Dermis microvascular lymphatic vessel endothelial cell (primary cell): ENCODE data around the gene PDZD8. TPM values are rescaled to one million over a fixed set of nuclear protein-coding genes. Genes with fewer than 3 reads are reported as not detected.
"Not testable (repeated sequence)": the region's sequence is repeated elsewhere in the genome, so short reads cannot be mapped to it uniquely, and the experiment has no call there.

Experiments
- DNase-seq, 2 donors: peaks; one replicate each; pipeline versions ENCODE4 v3.0.0 to v3.0.0-alpha.2; 2010; ENCODE audit warnings: low read depth in 2 of 2
- total RNA-seq: library from RNA; depleted of rRNA; stranded (reverse); fragments of >200 nt; gene quantifications from 2 replicates; pipeline ENCODE4 v1.2.1, GENCODE V29; 2014

Gene PDZD8
- total RNA-seq, 1 donor from 2014 or later, result 12.3 TPM

GRCh38 chr10:117255835-117256460 is 119.3 kb downstream of the PDZD8 start:
- no peak for DNase-seq

GRCh38 chr10:117254774-117255735 is 120.2 kb downstream of the PDZD8 start:
- no peak for DNase-seq

DNA sequence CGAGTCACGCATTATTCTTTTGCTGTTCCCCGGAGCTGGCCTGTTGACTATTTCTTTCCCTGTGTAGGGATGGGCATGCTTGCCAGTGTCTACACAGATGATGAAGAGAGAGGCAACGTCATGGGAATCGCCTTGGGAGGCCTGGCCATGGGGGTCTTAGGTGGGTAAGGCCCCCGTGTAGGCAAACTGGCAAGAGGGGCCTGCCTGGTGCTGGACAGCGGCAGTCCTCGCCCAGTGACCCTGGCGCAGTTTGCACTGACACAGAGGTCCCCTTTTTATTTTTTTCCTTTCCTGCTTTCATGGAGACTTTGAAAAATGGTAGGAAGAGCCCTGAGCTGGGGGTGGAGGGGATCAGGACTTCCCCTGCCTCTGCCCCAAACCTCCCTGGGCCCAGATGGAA is 120.9 kb downstream of the PDZD8 start:
- no peak for DNase-seq

DNA sequence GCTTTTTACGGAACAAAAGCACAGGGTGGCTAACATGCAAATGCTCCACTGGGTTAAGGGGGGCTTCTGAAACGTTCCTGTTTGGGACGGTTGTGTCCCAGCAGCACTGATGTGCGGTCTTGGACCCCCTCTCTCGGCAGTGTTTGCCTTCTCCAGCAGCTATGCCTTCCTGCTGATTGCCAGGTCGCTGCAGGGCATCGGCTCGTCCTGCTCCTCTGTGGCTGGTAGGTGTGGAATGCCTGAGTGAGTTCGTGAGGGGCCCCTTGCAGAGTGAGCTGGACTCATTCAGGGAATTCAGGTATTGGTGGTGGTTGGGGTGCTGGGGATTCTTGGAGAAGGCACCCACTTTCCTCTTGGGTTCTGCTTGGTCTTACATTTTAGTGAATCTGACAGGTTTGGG is 121.3 kb downstream of the PDZD8 start:
- DNase-seq, result no peak

- DNase-seq, result no peak
Measured at GRCh38 chr10:117250411-117250810, 124.8 kb downstream of the PDZD8 start.

GRCh38 chr10:117249493-117250093 is 125.6 kb downstream of the PDZD8 start:
- DNase-seq, result no peak

DNA sequence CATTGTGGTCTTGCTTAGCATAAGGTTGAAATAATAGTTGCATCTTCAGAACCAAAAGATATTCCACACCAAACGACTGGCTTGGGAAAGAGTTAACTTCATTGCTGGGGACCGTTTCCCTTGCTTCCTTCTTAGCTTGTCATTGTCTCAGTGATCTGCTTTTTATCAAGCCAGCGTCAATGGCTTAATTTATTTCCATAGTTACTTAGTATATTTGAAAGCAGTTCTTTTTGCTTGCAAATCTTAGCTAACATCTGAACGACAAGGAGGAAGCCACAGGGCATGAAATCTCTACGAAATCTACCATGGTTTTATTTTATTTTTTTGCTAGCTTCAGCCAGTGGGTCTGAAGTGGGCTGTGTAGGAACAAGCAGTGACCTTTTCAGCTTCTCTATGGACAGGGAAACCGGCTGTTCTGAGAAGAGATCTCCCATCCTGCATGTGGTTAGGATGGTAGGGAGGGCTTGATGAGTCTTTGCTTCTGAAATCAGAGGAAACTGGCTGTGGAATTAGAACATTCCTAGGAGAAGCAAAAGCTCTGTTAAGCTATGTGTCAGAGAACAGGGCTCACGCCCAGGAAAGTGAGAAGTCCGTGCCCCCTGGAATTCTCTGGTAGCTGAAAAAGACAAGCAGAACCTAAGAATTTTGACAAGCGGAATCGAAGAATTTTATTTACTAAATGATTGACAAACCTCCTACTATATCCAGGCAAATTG is 126.3 kb downstream of the PDZD8 start:
- DNase-seq, result no peak

DNA sequence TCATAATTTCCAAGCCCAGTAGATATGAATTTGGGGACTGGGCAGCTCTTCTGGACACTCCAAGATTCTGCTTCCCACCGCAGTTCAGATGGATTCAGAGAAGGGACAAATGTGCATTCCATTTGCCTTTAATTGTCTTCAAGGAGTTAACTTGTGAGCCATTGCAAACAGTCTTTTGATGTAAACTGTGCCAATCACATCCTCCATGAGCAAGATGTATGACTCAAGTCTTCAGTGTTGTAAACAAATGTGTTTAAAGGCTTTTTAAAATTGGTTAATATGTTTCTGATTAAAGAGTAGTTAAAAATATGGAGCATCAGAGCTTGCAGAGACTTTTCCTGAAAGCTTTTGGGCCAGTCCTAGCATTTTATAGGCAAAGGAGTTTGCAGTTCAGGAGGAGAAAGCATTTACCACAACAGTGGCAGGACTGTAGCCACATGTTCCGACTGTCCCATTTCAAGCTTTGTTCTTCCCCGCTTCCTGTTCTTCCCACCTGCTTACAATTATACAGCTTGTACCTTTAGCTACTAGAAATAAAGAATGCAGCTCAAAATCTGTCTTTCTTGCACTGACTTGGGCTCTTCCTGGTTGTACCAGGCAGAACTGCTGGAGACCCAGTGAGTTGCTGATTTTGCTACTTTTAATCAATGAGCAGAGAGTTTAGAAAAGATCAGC is 128.1 kb downstream of the PDZD8 start:
- DNase-seq, result no peak

DNA sequence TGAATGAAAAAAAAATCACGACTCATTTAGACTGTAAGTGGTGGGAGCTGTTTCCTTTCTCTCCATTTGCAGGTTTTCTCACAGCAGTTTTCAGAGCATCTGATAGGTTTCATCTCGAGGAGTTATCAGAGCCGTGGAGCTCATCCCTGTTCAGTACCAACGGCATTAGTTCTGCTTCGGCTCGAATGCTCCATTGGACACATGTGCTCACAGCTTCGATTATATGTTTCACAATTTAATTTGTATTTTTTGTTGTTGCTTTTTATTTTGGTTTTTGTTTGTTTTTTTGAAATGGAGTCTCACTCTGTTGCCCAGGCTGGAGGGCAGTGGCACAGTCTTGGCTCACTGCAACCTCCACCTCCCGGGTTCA is 132.8 kb downstream of the PDZD8 start:
- no peak for DNase-seq

DNA sequence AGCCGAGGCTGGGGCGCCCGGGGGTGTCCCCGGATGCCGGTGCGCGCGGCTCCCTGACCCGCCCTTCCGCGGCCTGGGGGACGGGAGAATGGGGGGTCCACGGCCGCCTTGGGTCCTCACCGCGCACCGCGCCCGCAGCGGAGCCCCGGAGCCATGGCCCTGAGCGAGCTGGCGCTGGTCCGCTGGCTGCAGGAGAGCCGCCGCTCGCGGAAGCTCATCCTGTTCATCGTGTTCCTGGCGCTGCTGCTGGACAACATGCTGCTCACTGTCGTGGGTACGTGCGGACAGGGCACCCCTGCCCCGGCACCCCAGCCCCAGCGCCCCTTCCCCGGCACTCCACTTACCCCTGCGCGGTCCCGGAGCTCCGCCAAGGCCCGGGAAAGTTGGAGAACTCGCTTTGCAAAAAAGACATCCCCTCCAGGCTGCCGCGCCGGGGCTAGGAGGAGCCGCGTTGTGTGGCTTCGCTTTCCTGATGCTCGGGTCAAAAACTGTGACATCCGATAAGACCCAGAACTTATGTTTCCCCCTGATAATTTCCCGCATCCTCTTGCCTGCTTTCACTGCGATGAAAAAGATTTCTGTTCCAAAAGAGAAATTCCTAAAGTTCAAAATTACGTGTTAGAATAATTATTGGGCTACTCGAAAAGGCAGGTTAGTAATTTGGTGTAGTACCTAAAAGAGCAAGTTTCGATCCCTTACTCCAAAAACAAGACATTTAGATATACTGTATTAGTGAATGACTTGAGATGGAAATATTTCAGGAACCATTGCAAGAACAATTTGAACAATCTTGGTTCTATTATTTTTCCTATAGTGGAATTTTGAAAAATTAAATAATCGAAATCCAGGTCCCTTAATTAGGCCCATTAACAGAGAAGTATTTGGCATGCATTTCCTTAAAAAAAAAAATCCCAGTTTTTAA is 133.4 kb downstream of the PDZD8 start:
- DNase-seq, result no peak

DNA sequence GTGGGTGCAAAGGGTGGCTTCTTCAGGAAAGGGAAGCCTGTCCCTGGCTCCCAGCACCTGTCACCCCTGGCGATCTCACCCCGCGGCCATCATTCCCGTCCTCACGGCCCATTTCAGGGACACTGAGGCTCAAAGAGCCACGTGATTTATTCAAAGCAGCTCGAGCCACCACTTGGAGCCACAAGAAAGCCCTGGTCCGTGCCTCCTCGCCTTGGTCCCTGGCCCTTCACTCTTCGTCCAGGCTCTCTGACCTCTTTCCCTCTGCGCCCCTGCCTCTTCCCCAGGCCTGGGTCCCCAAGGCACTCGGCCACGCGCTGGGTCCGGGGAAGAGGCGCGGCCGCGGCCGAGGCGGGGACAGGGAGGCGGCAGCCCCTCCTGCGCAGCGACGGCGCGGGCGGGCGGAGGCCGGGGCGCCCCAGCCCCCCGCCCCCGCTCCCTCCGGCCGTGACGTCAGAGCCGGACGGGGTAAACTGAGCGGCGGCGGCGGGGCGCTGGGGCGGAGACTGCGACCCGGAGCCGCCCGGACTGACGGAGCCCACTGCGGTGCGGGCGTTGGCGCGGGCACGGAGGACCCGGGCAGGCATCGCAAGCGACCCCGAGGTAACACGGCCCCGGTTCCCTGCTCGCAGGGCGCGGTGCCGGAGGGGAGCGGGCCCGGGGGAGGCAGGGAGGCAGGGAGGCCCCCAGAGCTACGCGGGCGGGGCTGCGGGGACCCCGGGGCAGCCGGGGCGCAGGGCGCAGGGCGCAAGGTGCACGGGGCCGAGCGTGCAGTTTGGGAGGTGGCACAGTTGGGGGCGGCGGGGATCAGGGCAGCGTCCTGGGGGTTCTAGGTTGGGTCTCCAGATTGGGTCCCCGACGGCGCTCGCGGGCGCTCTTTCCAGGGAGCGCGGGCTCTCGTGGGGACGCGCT is 134.4 kb downstream of the PDZD8 start, which contains the start of gene SLC18A2:
Gene SLC18A2 (plus strand): TSS at position 494 of the 909 bp plus-strand sequence. CDS start 580 bp downstream, outside the sequence.
- no peak for DNase-seq

DNA sequence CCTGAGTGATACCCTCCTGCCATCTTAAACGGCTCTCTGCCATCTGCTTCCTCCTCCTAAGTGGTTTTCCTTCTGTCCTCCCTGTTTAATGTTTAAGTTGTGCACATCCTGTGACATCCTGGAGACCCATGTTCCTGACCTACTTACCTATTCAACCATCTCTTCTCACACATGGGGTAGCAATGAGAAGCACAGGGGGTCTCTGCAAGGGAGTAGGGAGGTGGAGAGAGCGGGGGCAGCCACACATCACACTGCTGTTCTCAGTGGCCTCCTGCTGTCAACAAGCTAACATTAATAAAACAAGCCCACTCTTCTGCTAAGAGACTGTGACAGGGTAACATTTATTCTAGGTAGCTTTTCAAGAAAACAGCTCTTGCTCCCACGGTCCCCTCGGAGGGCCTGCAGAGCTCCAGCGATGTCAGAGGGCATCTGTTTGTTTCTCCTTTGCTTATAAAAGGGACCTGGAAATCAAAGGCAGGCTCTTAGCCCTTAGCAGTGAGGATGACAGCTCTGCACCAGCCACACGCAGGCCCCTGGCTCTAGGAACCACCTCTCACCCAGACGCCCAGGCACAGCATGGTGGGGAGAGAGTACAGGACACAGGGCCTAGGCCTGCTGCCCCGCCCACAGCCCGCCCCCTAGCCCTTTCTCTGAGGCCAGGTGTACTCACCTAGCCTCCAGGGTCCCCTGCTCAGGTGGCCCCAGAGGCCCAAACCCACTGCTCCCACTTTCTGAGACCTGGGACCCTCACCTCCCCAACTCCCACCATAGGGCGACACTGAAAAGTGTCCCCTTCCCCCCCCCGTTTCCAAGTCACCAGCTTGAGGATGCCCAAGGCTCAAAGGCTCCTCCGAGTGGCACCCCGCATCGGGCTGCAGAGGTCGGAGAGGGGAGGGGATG is 135.3 kb downstream of the PDZD8 start:
- DNase-seq, result no peak

DNA sequence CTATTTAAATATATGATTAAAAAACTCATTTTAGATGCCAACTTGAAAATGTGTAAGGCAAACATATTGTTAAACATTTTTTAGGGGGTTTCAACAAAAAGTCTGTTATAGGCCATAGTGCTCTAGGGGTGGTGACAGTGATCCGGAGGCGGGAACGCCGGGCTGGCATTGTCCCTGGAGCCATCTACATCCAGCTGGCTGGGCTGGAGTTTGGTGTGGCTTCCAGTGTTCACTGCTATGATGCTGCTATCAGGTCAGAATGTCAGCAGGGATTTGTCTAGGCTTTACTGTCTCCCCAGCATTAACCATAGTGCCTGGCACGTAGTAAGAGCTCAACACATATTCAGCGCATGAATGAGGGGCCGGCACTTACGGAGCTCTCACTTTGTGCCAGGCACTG is 136.2 kb downstream of the PDZD8 start:
- no peak for DNase-seq

- no peak for DNase-seq
Measured at GRCh38 chr10:117237401-117237991, 137.7 kb downstream of the PDZD8 start.

DNA sequence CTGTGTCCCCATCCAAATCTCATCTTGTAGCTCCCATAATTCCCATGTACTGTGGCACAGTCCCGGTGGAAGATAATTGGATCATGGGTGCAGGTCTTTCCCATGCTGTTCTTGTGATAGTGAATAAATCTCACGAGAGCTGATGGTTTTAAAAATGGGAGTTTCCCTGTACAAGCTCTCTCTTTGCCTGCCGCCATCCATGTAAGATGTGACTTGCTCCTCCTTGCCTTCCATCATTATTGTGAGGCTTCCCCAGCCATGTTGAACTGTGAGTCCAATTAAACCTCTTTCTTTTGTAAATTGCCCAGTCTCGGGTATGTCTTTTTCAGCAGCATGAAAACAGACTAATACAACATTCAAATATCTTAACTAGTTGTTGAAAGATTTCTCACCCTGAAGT is 145.1 kb downstream of the PDZD8 start:
- DNase-seq, result not testable (repeated sequence)

- DNase-seq, result no peak
Measured at GRCh38 chr10:117228210-117228609, 147.0 kb downstream of the PDZD8 start.
